Stimulated activated memory B cell treated with anti-CD40 and anti-IgM and Interleukin-4, amounts not matched to agents 10 μg/mL and 1 μg/mL and 100 μg/mL, for 72 hours (primary cell): ENCODE results near the gene PPIL4.

Source experiments
- ATAC-seq: fragments of 150-1000 bp; cut with Tn5 transposase; 2 replicates; pipeline ENCODE4 v1.10.0; 2021
- H3K27ac Mint-ChIP-seq: one replicate; pipeline ENCODE4 v1.8.0; 2022; ENCODE audit warnings: mild to moderate bottlenecking, mixed read lengths
- H3K27me3 Mint-ChIP-seq: one replicate; pipeline ENCODE4 v1.8.0; 2022; ENCODE audit warnings: mixed read lengths
- H3K36me3 Mint-ChIP-seq: one replicate; pipeline ENCODE4 v1.8.0; 2022; ENCODE audit warnings: mixed read lengths
- H3K4me1 Mint-ChIP-seq: one replicate; pipeline ENCODE4 v1.8.0; 2022; ENCODE audit warnings: mixed read lengths
- H3K4me3 Mint-ChIP-seq: one replicate; pipeline ENCODE4 v1.8.0; 2022; ENCODE audit warnings: mild to moderate bottlenecking, moderate library complexity, mixed read lengths
- H3K9me3 Mint-ChIP-seq: one replicate; pipeline ENCODE4 v1.8.0; 2022; ENCODE audit warnings: mixed read lengths

Gene PPIL4, protein sequence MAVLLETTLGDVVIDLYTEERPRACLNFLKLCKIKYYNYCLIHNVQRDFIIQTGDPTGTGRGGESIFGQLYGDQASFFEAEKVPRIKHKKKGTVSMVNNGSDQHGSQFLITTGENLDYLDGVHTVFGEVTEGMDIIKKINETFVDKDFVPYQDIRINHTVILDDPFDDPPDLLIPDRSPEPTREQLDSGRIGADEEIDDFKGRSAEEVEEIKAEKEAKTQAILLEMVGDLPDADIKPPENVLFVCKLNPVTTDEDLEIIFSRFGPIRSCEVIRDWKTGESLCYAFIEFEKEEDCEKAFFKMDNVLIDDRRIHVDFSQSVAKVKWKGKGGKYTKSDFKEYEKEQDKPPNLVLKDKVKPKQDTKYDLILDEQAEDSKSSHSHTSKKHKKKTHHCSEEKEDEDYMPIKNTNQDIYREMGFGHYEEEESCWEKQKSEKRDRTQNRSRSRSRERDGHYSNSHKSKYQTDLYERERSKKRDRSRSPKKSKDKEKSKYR

GRCh38 chr6:149545754-149546471 is at the start of gene PPIL4:
TSS of gene PPIL4 (minus strand) at chr6:149546043. CDS start at chr6:149546005, 38 bp downstream.
- H3K4me3 Mint-ChIP-seq, result peak within 1 kb of the TSS; percentile 96
- H3K27ac Mint-ChIP-seq, result peak within 1 kb of the TSS; percentile 97
- ATAC-seq, result peak; percentile 98
- H3K36me3 Mint-ChIP-seq, result no peaks in the 10 kb centered on the region
- H3K4me1 Mint-ChIP-seq, result peaks cover 46% of the 10 kb centered on the region
- H3K27me3 Mint-ChIP-seq, result no peaks in the 10 kb centered on the region
- no peaks in the 10 kb centered on the region for H3K9me3 Mint-ChIP-seq

DNA sequence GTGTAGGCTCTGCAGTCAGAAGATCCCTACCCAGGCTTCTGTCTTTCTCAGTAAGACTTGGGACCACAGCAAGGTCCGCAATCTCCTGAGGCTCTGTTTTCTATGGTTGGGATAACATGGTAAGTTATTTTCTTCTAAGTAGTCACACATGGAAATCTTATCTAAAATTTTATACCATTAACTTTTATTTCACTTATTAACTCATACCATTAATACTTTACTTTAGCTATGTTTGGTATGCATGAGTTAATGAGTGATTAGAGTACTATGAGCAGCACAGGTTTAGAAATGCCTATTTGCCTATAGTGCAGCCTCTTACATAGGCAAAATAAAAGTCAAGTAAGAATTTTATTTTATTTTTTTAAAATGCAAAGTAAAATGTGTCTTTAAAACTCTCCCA is 47.6 kb upstream of the PPIL4 start:
- no peak for ATAC-seq
- Mint-ChIP-seq H3K36me3 (peaks cover 30% of the 10 kb centered on the region), H3K4me3 (no peak overlapping the region), H3K27ac (no peak overlapping the region), H3K9me3 (no peaks in the 10 kb centered on the region), H3K27me3 (no peaks in the 10 kb centered on the region), H3K4me1 (no peaks in the 10 kb centered on the region)

DNA sequence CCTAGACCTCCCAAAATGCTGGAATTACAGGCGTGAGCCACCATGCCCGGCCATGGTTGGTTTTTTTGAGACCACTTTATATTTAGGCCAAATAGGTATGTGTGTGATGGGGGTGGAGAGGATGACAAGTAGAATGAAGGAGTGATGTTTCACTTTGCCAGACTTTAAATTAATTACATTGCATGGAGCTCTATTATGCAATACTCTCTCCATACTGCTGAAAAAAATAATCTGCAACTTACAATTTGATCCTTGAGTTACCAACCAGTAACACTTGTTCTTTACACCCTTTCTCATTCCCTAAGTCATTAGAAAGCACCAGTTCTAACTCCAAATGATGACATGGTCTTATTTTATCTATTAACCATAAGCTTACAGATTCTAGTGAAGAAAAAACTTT is 47.1 kb upstream of the PPIL4 start:
- no peaks in the 10 kb centered on the region for H3K27me3 Mint-ChIP-seq
- no peaks in the 10 kb centered on the region for H3K9me3 Mint-ChIP-seq
- H3K4me3 Mint-ChIP-seq, result no peak overlapping the region
- no peak overlapping the region for H3K27ac Mint-ChIP-seq
- no peak for ATAC-seq
- peaks cover 26% of the 10 kb centered on the region for H3K36me3 Mint-ChIP-seq
- H3K4me1 Mint-ChIP-seq, result no peaks in the 10 kb centered on the region

GRCh38 chr6:149586149-149586548 is 40.3 kb upstream of the PPIL4 start:
- ATAC-seq, result no peak
- Mint-ChIP-seq H3K36me3 (peaks cover 36% of the 10 kb centered on the region), H3K4me1 (no peaks in the 10 kb centered on the region), H3K27ac (no peak overlapping the region), H3K27me3 (no peaks in the 10 kb centered on the region), H3K9me3 (no peaks in the 10 kb centered on the region), H3K4me3 (no peak overlapping the region)

DNA sequence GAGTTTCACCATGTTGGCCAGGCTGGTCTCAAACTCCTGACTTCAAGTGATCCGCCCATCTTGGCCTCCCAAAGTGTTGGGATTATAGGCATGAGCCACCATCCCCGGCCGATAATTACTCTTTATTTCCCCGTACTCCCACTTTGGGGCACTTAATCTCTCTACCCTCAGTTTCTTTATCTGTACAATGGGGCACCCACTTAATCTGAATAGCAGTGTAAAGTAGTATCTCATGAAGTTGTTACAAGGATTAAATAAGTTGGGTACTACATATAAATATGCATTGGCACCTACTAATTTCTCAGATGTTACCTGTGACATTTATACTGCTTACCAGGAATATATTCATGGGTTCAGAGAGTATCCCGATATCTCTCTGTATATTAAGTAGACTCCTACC is 35.5 kb upstream of the PPIL4 start:
- H3K27me3 Mint-ChIP-seq, result no peaks in the 10 kb centered on the region
- H3K36me3 Mint-ChIP-seq, result peaks cover 44% of the 10 kb centered on the region
- no peak overlapping the region for H3K4me3 Mint-ChIP-seq
- no peaks in the 10 kb centered on the region for H3K9me3 Mint-ChIP-seq
- no peak for ATAC-seq
- no peaks in the 10 kb centered on the region for H3K4me1 Mint-ChIP-seq
- no peak overlapping the region for H3K27ac Mint-ChIP-seq

DNA sequence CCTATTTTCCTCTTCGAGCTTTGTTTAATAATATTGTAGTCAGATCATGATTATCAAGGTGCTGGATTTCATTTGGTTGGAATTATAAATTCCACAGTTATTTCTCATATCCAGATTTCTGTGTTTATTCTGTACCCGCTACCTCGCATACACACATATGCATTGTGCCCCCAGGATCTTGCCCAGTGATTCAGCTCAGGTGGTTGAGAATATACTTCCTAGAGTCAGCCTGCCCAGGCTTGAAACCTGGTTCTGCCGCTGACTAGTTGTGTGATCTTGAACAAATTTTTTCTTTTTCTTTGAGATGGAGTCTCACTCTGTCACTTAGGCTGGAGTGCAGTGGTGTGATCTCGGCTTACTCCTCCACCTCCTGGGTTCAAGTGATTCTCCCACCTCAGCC is 35.0 kb upstream of the PPIL4 start:
- H3K27me3 Mint-ChIP-seq, result no peaks in the 10 kb centered on the region
- no peak overlapping the region for H3K27ac Mint-ChIP-seq
- H3K4me3 Mint-ChIP-seq, result no peak overlapping the region
- no peaks in the 10 kb centered on the region for H3K4me1 Mint-ChIP-seq
- no peaks in the 10 kb centered on the region for H3K9me3 Mint-ChIP-seq
- peaks cover 44% of the 10 kb centered on the region for H3K36me3 Mint-ChIP-seq
- no peak for ATAC-seq

- Mint-ChIP-seq H3K27ac (peak overlapping the region; percentile 93), H3K27me3 (no peaks in the 10 kb centered on the region), H3K4me3 (peak overlapping the region; percentile 94), H3K4me1 (peaks cover 28% of the 10 kb centered on the region), H3K36me3 (no peaks in the 10 kb centered on the region), H3K9me3 (no peaks in the 10 kb centered on the region)
- no peak for ATAC-seq
Observed at GRCh38 chr6:149567945-149568585, 22.2 kb upstream of the PPIL4 start.

- Mint-ChIP-seq H3K4me3 (peak overlapping the region; percentile 94), H3K27ac (peak overlapping the region; percentile 93)
Observed at GRCh38 chr6:149567194-149567586, 21.3 kb upstream of the PPIL4 start.

DNA sequence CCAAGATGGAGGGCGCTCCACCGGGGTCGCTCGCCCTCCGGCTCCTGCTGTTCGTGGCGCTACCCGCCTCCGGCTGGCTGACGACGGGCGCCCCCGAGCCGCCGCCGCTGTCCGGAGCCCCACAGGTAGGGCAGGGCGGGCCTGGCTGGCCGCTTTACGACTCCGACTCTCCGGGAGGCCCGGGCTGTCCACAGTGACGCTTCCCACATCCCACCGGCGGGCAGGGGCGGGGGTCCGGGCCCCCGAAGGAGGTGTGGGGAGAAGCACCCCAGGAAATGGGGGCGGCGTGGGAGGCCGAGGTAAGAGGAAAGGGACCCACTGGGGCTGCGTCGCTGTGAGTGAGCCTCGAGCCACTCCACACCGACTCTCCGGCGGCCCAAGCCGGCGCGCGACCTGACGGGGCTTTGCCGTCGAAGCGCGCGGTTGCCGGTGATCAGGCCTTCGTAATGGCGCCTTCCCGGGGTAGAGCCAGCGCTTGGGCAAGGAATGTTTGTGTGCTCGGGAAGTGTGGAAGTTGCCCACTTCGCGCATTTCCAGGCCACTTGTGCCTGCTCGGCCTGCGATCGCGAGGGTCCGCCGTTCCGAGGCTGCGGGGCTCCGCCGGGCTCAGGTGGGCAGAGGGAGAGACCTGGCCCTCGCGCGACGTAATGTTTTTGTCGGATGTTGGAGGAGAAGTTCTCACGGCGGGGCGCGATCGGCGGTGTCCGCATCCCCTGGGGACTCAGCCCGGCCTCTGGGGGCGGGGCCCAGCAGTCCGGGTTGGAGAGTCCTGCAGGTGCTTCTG is 20.8 kb upstream of the PPIL4 start:
- no peaks in the 10 kb centered on the region for H3K27me3 Mint-ChIP-seq
- no peaks in the 10 kb centered on the region for H3K36me3 Mint-ChIP-seq
- H3K27ac Mint-ChIP-seq, result peak overlapping the region; percentile 93
- peak; percentile 40 for ATAC-seq
- peaks cover 28% of the 10 kb centered on the region for H3K4me1 Mint-ChIP-seq
- H3K4me3 Mint-ChIP-seq, result peak overlapping the region; percentile 94
- H3K9me3 Mint-ChIP-seq, result no peaks in the 10 kb centered on the region

More at GRCh38 chr6:149567194-149567586, 21.3 kb upstream of the PPIL4 start:
- no peaks in the 10 kb centered on the region for H3K27me3 Mint-ChIP-seq
- no peaks in the 10 kb centered on the region for H3K9me3 Mint-ChIP-seq
- ATAC-seq, result no peak
- H3K4me1 Mint-ChIP-seq, result peaks cover 28% of the 10 kb centered on the region
- no peaks in the 10 kb centered on the region for H3K36me3 Mint-ChIP-seq

DNA sequence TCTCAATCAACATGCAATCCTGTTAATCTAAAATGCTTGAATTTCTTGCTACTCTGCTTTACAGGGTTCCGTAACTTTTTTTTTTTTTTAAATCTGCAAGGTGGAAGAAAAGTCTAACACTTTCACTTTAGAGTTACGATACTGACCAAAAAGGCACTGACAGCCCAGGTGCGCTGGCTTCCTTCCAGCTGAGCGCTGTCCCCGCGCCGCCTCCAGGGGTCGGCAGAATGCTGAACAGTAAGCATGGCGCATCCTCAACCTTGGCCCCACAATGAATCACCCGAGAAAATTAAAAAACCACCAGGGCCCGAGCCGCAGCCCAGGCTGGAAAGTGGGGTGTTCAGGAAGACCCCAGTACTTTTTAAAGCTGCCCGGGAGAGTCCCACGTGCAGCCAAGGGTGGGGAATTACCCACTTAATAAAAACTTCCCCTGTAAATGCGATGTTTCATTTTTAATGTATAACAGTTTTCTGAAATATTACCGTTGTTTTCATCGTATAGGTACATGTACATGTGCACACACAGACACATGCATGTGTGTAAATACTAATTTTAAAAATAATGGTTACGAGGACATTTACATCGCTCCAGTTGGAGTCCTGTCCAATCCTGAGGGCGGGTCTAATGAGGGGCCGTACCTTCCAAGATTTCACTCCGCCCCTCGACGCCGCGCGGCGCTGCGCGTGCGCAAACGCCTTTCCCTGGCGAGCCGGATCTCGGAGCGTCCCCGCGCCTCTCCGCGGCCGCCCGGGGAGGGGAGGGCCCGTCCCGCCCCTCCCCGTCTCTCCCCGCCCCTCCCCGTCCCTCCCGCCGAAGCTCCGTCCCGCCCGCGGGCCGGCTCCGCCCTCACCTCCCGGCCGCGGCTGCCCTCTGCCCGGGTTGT is 19.9 kb upstream of the PPIL4 start, which contains the start of gene GINM1:
Gene GINM1, plus strand, starts transcription at position 849 of the 883 bp plus-strand sequence. CDS start 40 bp downstream, outside the sequence.
- peaks cover 20% of the 10 kb centered on the region for H3K4me1 Mint-ChIP-seq
- no peaks in the 10 kb centered on the region for H3K36me3 Mint-ChIP-seq
- H3K27ac Mint-ChIP-seq, result peak within 1 kb of the TSS; percentile 93
- H3K9me3 Mint-ChIP-seq, result no peaks in the 10 kb centered on the region
- H3K4me3 Mint-ChIP-seq, result peak within 1 kb of the TSS; percentile 94
- ATAC-seq, result peak; percentile 94
- no peaks in the 10 kb centered on the region for H3K27me3 Mint-ChIP-seq

GRCh38 chr6:149563928-149564325 is 18.1 kb upstream of the PPIL4 start:
- ATAC-seq, result no peak
- peaks cover 15% of the 10 kb centered on the region for H3K4me1 Mint-ChIP-seq
- no peaks in the 10 kb centered on the region for H3K27me3 Mint-ChIP-seq
- H3K36me3 Mint-ChIP-seq, result no peaks in the 10 kb centered on the region
- no peak overlapping the region for H3K4me3 Mint-ChIP-seq
- no peak overlapping the region for H3K27ac Mint-ChIP-seq
- no peaks in the 10 kb centered on the region for H3K9me3 Mint-ChIP-seq

DNA sequence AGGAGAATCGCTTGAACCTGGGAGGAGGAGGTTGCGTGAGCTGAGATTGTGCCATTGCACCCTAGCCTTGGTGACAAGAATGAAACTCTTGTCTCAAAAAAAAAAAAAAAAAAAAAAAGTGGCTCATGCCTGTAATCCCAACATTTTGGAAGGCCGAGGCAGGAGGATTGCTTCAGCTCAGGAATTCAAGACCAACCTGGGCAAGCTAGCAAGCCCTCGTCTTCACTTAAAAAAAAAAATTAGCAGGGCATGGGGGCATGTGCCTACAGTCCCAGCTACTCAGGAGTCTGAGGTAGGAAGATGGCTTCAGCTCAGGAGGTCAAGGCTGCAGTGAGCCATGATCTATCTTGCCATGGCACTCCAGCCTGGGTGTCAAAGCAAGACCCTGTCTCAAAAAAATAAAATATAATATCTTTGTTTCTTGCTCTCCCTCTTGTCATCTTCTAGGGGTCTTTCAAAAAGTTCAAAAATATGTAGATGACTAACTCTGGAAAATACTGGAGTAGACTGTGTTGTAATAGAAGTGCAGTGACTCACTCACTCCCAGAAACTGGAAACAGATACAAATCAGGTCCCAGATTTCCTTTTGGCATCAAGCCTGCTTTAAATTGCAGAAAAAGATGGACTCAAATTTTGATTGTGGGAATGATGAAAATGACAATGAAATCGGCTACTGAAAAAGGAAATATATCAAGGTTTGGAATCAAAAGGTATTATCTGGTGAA is 17.5 kb upstream of the PPIL4 start:
- H3K36me3 Mint-ChIP-seq, result no peaks in the 10 kb centered on the region
- ATAC-seq, result no peak
- H3K27ac Mint-ChIP-seq, result no peak overlapping the region
- H3K9me3 Mint-ChIP-seq, result no peaks in the 10 kb centered on the region
- no peak overlapping the region for H3K4me3 Mint-ChIP-seq
- peaks cover 15% of the 10 kb centered on the region for H3K4me1 Mint-ChIP-seq
- H3K27me3 Mint-ChIP-seq, result no peaks in the 10 kb centered on the region

DNA sequence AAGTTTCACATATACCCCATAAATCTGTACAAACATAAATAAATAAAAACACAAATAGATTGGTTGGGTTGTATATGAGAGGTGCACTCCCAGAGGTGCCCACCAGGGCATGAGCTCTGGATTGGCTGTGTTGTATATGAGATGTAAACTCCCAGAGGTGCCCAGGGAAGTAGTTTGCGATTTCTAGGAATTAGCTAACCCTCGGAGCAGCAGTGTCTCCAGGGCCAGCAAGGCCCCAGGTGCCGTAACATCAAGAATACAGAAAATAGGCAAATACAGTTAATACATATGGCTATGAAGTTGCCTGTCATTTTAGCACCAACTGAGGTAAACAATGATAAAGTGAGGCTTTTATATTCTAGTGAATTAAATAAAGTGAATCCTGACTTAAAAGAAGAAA is 14.9 kb upstream of the PPIL4 start:
- Mint-ChIP-seq H3K9me3 (no peaks in the 10 kb centered on the region), H3K27me3 (no peaks in the 10 kb centered on the region), H3K27ac (no peak overlapping the region), H3K4me3 (no peak overlapping the region), H3K36me3 (no peaks in the 10 kb centered on the region), H3K4me1 (no peaks in the 10 kb centered on the region)
- ATAC-seq, result no peak
